Heart left ventricle (tissue), 13 donors: ENCODE measurements around the gene HSPA14.

Experiments used
- POLR2A ChIP-seq, 2 donors: fragments of 450-650 bp; IDR thresholded peaks; one replicate each; pipeline ENCODE4 v1.6.1; 2017; ENCODE audit warnings: antibody characterized with exemption in 2 of 2, mild to moderate bottlenecking in 2 of 2, moderate library complexity in 2 of 2
- TF ChIP-seq, protein P1 (sequence below), 12 donors: fragments of 200-600 bp; sonication (generic) in 4 of 12; IDR thresholded peaks; one replicate each; pipeline versions ENCODE4 v1.5.0 to v1.8.0; 2018 to 2022; ENCODE audit warnings: antibody characterized with exemption in 12 of 12, mild to moderate bottlenecking in 5 of 12
- donor health status: ischemic (EF 13 %, LVEDD 7.1; RV severe dilation, severe dysfunction).
- donor health status: DM: no; HTN: yes; CAD: no.
- donor health status: DM: no; HTN: no; CAD: no.
- donor health status: ischemic (EF 25% LVEDD 6.9; RV normal size, moderate dysfunction).
- donor health status: ischemic (EF 25% LVEDD 5.7; RV mildly dilated, moderate dysfunction).
- donor health status: ischemic (EF 35%, LVEDD 5.7; RV mildly dilated, moderate dysfunction).
- donor health status: nonischemic (EF 11% LVEDD 7.7; RV severe dilation, severe dysfunction).
- donor health status: DM: yes; HTN: yes; CAD: no.
- donor health status: PGD.
- donor health status: ischemic (EF 29% LVEDD 5.4; RV normal size, mild dysfunction).
- donor health status: nonischemic (EF 23%, LVEDD 6.1; RV moderate dilation, normal function).

- TF ChIP-seq, protein P1, sequence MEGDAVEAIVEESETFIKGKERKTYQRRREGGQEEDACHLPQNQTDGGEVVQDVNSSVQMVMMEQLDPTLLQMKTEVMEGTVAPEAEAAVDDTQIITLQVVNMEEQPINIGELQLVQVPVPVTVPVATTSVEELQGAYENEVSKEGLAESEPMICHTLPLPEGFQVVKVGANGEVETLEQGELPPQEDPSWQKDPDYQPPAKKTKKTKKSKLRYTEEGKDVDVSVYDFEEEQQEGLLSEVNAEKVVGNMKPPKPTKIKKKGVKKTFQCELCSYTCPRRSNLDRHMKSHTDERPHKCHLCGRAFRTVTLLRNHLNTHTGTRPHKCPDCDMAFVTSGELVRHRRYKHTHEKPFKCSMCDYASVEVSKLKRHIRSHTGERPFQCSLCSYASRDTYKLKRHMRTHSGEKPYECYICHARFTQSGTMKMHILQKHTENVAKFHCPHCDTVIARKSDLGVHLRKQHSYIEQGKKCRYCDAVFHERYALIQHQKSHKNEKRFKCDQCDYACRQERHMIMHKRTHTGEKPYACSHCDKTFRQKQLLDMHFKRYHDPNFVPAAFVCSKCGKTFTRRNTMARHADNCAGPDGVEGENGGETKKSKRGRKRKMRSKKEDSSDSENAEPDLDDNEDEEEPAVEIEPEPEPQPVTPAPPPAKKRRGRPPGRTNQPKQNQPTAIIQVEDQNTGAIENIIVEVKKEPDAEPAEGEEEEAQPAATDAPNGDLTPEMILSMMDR (IDR thresholded peaks at IDR 0.05), result no peak
- TF ChIP-seq POLR2A (IDR thresholded peaks at IDR 0.05), result no peak
These were observed 41.8 kb downstream of the HSPA14 start for GRCh38 chr10:14879928-14880193.
